IMR-90 (cell line): Measurements from ENCODE around the gene RALGAPA2. TPM values are rescaled to one million over a fixed set of nuclear protein-coding genes. Genes with fewer than 3 reads are reported as not detected.

Experiments
- ATAC-seq: fragments of 200-7000 bp; cut with Tn5 transposase; 2 replicates; pipeline ENCODE4 v1.9.1; 2020; ENCODE audit warnings: low read depth, mild to moderate bottlenecking, moderate library complexity
- BruUV-seq: library from RNA; stranded (reverse); fragments of 400-500 nt; replicated peaks from 2 replicates; lab custom pipeline; 2021; lab: Mats Ljungman, UMichigan
- CTCF ChIA-PET: fragments of 300-600 bp; formaldehyde crosslinking; extraction: SDS; loops from one replicate; lab custom pipeline; 2021; ENCODE audit warnings: antibody characterized with exemption; lab: Yijun Ruan, JAX
- POLR2A ChIA-PET: fragments of 300-600 bp; sonication (Branson Sonifier 250); formaldehyde crosslinking; loops from one replicate; lab custom pipeline; 2022; ENCODE audit warnings: antibody characterized with exemption; ENCODE audit not compliant: unreplicated experiment; lab: Charles Lee
- DNase-seq: peaks from one replicate; pipeline ENCODE4 v3.0.0; 2013
- H2AFZ ChIP-seq: replicated peaks from 2 replicates; pipeline ENCODE3; 2013; ENCODE audit warnings: low read length, mild to moderate bottlenecking; ENCODE audit not compliant: poor library complexity
- H2AK5ac ChIP-seq: 2 replicates; pipeline ENCODE4 v1.6.1; 2013; ENCODE audit warnings: low read depth, low read length, inconsistent platforms
- H2AK9ac ChIP-seq: replicated peaks from 2 replicates; pipeline ENCODE3; 2013; ENCODE audit warnings: mild to moderate bottlenecking, low read depth, low read length, moderate library complexity; ENCODE audit not compliant: poor library complexity
- H2BK120ac ChIP-seq: 2 replicates; pipeline ENCODE4 v1.6.1; 2013; ENCODE audit warnings: low read depth, low read length, inconsistent platforms
- H2BK15ac ChIP-seq: 3 replicates; pipeline ENCODE4 v1.6.1; 2013; ENCODE audit warnings: low read depth, low read length, inconsistent platforms
- H2BK20ac ChIP-seq: 2 replicates; pipeline ENCODE4 v1.6.1; 2013; ENCODE audit warnings: low read depth, mild to moderate bottlenecking, inconsistent platforms, low read length, moderate library complexity
- H2BK5ac ChIP-seq: 2 replicates; pipeline ENCODE4 v1.6.1; 2013; ENCODE audit warnings: mild to moderate bottlenecking, low read depth, low read length, inconsistent platforms; ENCODE audit not compliant: poor library complexity, severe bottlenecking
- H3K14ac ChIP-seq: replicated peaks from 2 replicates; pipeline ENCODE4 v1.6.1; 2013; ENCODE audit warnings: low read depth, low read length, inconsistent platforms
- H3K18ac ChIP-seq: 2 replicates; pipeline ENCODE4 v1.6.1; 2013; ENCODE audit warnings: low read depth, low read length, control low read depth
- H3K23ac ChIP-seq: 2 replicates; pipeline ENCODE4 v1.6.1; 2013; ENCODE audit warnings: low read depth, low read length, inconsistent platforms
- H3K27ac ChIP-seq: 2 replicates; pipeline ENCODE4 v1.5.1; 2013; ENCODE audit warnings: mild to moderate bottlenecking, control low read depth, low read length; ENCODE audit not compliant: insufficient read depth
- H3K27me3 ChIP-seq: 2 replicates; pipeline ENCODE4 v1.6.1; 2013; ENCODE audit warnings: low read length; ENCODE audit not compliant: control insufficient read depth, insufficient read depth
- H3K36me3 ChIP-seq: 2 replicates; pipeline ENCODE4 v1.6.1; 2013; ENCODE audit warnings: low read length, mixed read lengths; ENCODE audit not compliant: control insufficient read depth, insufficient read depth
- H3K4ac ChIP-seq: 2 replicates; pipeline ENCODE4 v1.6.1; 2013; ENCODE audit warnings: low read depth, low read length, inconsistent platforms
- H3K4me1 ChIP-seq: 2 replicates; pipeline ENCODE4 v1.6.1; 2013; ENCODE audit warnings: low read length, mixed read lengths; ENCODE audit not compliant: control insufficient read depth, insufficient read depth
- H3K4me2 ChIP-seq: 2 replicates; pipeline ENCODE4 v1.6.1; 2013; ENCODE audit warnings: low read depth, mild to moderate bottlenecking, control low read depth, low read length, moderate library complexity
- H3K4me3 ChIP-seq: 2 replicates; pipeline ENCODE4 v1.5.1; 2013; ENCODE audit warnings: low read depth, mild to moderate bottlenecking, control low read depth, low read length, moderate library complexity; ENCODE audit not compliant: insufficient read depth
- H3K56ac ChIP-seq: 2 replicates; pipeline ENCODE4 v1.6.1; 2013; ENCODE audit warnings: low read length, inconsistent platforms; ENCODE audit not compliant: insufficient read depth; ENCODE audit errors: extremely low read depth
- H3K79me1 ChIP-seq, 2 experiments: 2 replicates each; pipeline ENCODE4 v1.6.1; 2013; ENCODE audit warnings: low read length in 2 of 2, inconsistent platforms in 1 of 2, low read depth in 1 of 2
- H3K9ac ChIP-seq: 2 replicates; pipeline ENCODE4 v1.6.1; 2013; ENCODE audit warnings: low read depth, low read length, control low read depth
- H3K9me1 ChIP-seq: 2 replicates; pipeline ENCODE4 v1.6.1; 2013; ENCODE audit warnings: low read length, inconsistent platforms; ENCODE audit not compliant: insufficient read depth
- H3K9me3 ChIP-seq: 2 replicates; pipeline ENCODE4 v1.6.1; 2013; ENCODE audit warnings: low read length; ENCODE audit not compliant: control insufficient read depth, insufficient read depth
- H4K20me1 ChIP-seq: 2 replicates; pipeline ENCODE4 v1.6.1; 2013; ENCODE audit warnings: low read length, inconsistent platforms; ENCODE audit not compliant: insufficient read depth
- H4K5ac ChIP-seq: 2 replicates; pipeline ENCODE4 v1.6.1; 2013; ENCODE audit warnings: mild to moderate bottlenecking, low read depth, low read length, control low read depth
- H4K8ac ChIP-seq, 2 experiments: 2 replicates each; pipeline ENCODE4 v1.6.1; 2013; ENCODE audit warnings: low read depth in 2 of 2, low read length in 2 of 2, control low read depth in 1 of 2, inconsistent platforms in 1 of 2
- H4K91ac ChIP-seq: 2 replicates; pipeline ENCODE4 v1.6.1; 2013; ENCODE audit warnings: low read depth, low read length, inconsistent platforms; ENCODE audit not compliant: insufficient read depth
- BHLHE40 ChIP-seq: fragments of 150-350 bp; IDR thresholded peaks from 2 replicates; pipeline ENCODE4 v1.6.1; 2016; ENCODE audit warnings: mild to moderate bottlenecking, low read depth, low read length
- CEBPB ChIP-seq: IDR thresholded peaks from 2 replicates; pipeline ENCODE4 v1.6.1; 2012; ENCODE audit warnings: low read depth, low read length, improper control_type of control experiment
- CHD1 ChIP-seq: IDR thresholded peaks from 2 replicates; pipeline ENCODE4 v1.6.1; 2012; ENCODE audit warnings: low read depth, low read length, improper control_type of control experiment
- FOS ChIP-seq: fragments of 150-350 bp; IDR thresholded peaks from 2 replicates; pipeline ENCODE4 v1.6.1; 2016; ENCODE audit warnings: low read depth, low read length
- MAFK ChIP-seq: IDR thresholded peaks from 2 replicates; pipeline ENCODE4 v1.6.1; 2012; ENCODE audit warnings: low read depth, low read length, improper control_type of control experiment
- MAZ ChIP-seq: IDR thresholded peaks from 2 replicates; pipeline ENCODE4 v1.6.1; 2012; ENCODE audit warnings: low read depth, mild to moderate bottlenecking, low read length, improper control_type of control experiment, moderate library complexity, borderline replicate concordance
- MXI1 ChIP-seq: IDR thresholded peaks from 2 replicates; pipeline ENCODE4 v1.6.1; 2012; ENCODE audit warnings: low read depth, mild to moderate bottlenecking, low read length, moderate library complexity, borderline replicate concordance
- NFE2L2 ChIP-seq: fragments of 150-350 bp; IDR thresholded peaks from 2 replicates; pipeline ENCODE4 v1.6.1; 2016; ENCODE audit warnings: low read depth, mild to moderate bottlenecking, low read length
- POLR2A ChIP-seq: IDR thresholded peaks from 2 replicates; pipeline ENCODE4 v1.6.1; 2012; ENCODE audit warnings: mild to moderate bottlenecking, low read depth, low read length
- RAD21 ChIP-seq: IDR thresholded peaks from 2 replicates; pipeline ENCODE4 v1.6.1; 2012; ENCODE audit warnings: low read length, improper control_type of control experiment
- RCOR1 ChIP-seq: IDR thresholded peaks from 2 replicates; pipeline ENCODE4 v1.6.1; 2012; ENCODE audit warnings: mild to moderate bottlenecking, low read length, improper control_type of control experiment; ENCODE audit not compliant: insufficient replicate concordance
- RFX5 ChIP-seq: IDR thresholded peaks from 2 replicates; pipeline ENCODE4 v1.8.0; 2012; ENCODE audit warnings: low read depth, mild to moderate bottlenecking, low read length, moderate library complexity
- SMC3 ChIP-seq: fragments of 150-350 bp; IDR thresholded peaks from 2 replicates; pipeline ENCODE4 v1.6.1; 2016; ENCODE audit warnings: low read depth, mild to moderate bottlenecking, antibody characterized with exemption, low read length, moderate library complexity
- WGBS, 2 experiments: methylation state at CpG; one replicate each; pipeline versions ENCODE4 v1.1.5 to v1.1.7; 2013; ENCODE audit warnings: missing lambda C conversion rate in 2 of 2; ENCODE audit not compliant: insufficient read length in 1 of 2; ENCODE audit errors: extremely low coverage in 2 of 2; 5-methylcytosine and 5-hydroxymethylcytosine counted together
- dilution Hi-C: fragments of 300-500 bp; cut with HindIII; formaldehyde crosslinking; loops from one replicate; pipeline ENCODE4 v1.14.3; 2018; ENCODE audit warnings: low sequenced_read_pairs; ENCODE audit not compliant: unreplicated experiment
- in situ Hi-C: fragments of 300-500 bp; cut with MboI; formaldehyde crosslinking; loops from 3 replicates; pipeline ENCODE4 v1.14.3; 2019; ENCODE audit warnings: low sequenced_read_pairs, inconsistent platforms, mixed read lengths
- intact Hi-C: fragments of 100-400 bp; cut with micrococcal nuclease; formaldehyde crosslinking; loops from 2 replicates; pipeline ENCODE4 v1.10.0; 2022
- polyA plus RNA-seq, 3 experiments: library from polyadenylated mRNA; depleted of rRNA; stranded (reverse); fragments of >200 nt; gene quantifications; 2 replicates each; pipeline ENCODE4 v1.2.3, GENCODE V29; 2012; ENCODE audit warnings: low replicate concordance in 1 of 3
- total RNA-seq: library from RNA; depleted of rRNA; stranded (reverse); fragments of >200 nt; gene quantifications from 2 replicates; pipeline ENCODE4 v1.2.3, GENCODE V29; 2012
- TF ChIP-seq, protein P1 (sequence below): fragments of 150-350 bp; IDR thresholded peaks from 2 replicates; pipeline ENCODE4 v1.6.1; 2017; ENCODE audit warnings: mild to moderate bottlenecking, antibody characterized with exemption, low read length, low read depth
- TF ChIP-seq, protein P2 (sequence below): conservative IDR thresholded peaks from 2 replicates; pipeline ENCODE4 v1.5.1; 2012; ENCODE audit warnings: mild to moderate bottlenecking, low read depth, low read length, improper control_type of control experiment
- TF ChIP-seq, protein P3 (sequence below): fragments of 150-350 bp; IDR thresholded peaks from 2 replicates; pipeline ENCODE4 v1.6.1; 2016; ENCODE audit warnings: low read depth, mild to moderate bottlenecking, low read length, moderate library complexity, borderline replicate concordance

The RALGAPA2 gene
- total and polyA plus RNA-seq, 2 of the 4 experiments (the other 2 are of a cell fraction): 1.3 to 3.9 TPM

DNA sequence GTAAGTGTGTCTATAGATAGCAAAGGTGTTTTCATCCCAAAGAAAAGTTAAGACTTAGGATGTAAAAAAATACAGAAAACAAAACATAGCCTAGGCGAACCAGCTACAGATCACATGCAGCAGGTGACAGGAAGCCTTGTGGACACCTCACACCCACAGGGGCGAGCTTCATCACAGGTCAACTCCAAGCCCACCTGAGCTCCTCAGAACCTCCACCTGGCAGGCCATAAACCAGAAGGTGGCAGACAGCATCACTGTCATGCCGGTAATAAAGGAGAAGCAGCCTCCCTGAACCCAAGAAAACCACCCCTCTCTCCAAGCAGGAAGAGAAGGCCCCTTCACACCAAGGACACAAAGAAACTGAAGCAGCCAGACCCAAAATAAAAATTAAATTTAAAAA is 1.0 kb downstream of the RALGAPA2 start:
- Histone ChIP-seq H4K5ac (no peak overlapping the region), H3K79me1 (peaks cover 9 to 12% of the 10 kb centered on the region in 2 experiments; a peak in 3 of 4 replicates), H3K27ac (no peak overlapping the region), H3K4me1 (peaks cover 3% of the 10 kb centered on the region; the same call in 1 of the 2 replicates), H3K4me3 (peak overlapping the region; percentile 92), H2AK9ac (no peak overlapping the region), H3K9me3 (no peaks in the 10 kb centered on the region), H3K56ac (no peak overlapping the region), H2BK5ac (no peak overlapping the region), H3K18ac (no peak overlapping the region), H2AFZ (no peak overlapping the region), H3K9me1 (0 out of 2 replicates have a peak, but pooled peaks cover 3% of the 10 kb centered on the region), H2BK120ac (no peak overlapping the region), H3K4me2 (peak overlapping the region; percentile 87; the same call in 1 of the 2 replicates), H3K14ac (no peak overlapping the region), H4K20me1 (no peaks in the 10 kb centered on the region), H4K8ac (no peak overlapping the region), H3K36me3 (no peaks in the 10 kb centered on the region), H3K23ac (no peak overlapping the region), H2BK20ac (no peak overlapping the region), H3K4ac (no peak overlapping the region), H4K91ac (no peak overlapping the region), H2BK15ac (no peak overlapping the region), H3K27me3 (no peaks in the 10 kb centered on the region), H2AK5ac (no peak overlapping the region), H3K9ac (peak overlapping the region; percentile 59)
- no peak for DNase-seq
- CTCF ChIA-PET: no interaction called here
- intact Hi-C loops: no loop called here
- no peak for TF ChIP-seq SMC3
- TF ChIP-seq, protein P1, sequence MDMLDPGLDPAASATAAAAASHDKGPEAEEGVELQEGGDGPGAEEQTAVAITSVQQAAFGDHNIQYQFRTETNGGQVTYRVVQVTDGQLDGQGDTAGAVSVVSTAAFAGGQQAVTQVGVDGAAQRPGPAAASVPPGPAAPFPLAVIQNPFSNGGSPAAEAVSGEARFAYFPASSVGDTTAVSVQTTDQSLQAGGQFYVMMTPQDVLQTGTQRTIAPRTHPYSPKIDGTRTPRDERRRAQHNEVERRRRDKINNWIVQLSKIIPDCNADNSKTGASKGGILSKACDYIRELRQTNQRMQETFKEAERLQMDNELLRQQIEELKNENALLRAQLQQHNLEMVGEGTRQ: no peak
- TF ChIP-seq, protein P2, sequence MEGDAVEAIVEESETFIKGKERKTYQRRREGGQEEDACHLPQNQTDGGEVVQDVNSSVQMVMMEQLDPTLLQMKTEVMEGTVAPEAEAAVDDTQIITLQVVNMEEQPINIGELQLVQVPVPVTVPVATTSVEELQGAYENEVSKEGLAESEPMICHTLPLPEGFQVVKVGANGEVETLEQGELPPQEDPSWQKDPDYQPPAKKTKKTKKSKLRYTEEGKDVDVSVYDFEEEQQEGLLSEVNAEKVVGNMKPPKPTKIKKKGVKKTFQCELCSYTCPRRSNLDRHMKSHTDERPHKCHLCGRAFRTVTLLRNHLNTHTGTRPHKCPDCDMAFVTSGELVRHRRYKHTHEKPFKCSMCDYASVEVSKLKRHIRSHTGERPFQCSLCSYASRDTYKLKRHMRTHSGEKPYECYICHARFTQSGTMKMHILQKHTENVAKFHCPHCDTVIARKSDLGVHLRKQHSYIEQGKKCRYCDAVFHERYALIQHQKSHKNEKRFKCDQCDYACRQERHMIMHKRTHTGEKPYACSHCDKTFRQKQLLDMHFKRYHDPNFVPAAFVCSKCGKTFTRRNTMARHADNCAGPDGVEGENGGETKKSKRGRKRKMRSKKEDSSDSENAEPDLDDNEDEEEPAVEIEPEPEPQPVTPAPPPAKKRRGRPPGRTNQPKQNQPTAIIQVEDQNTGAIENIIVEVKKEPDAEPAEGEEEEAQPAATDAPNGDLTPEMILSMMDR: no peak
- no peak for TF ChIP-seq RAD21
- no peak for TF ChIP-seq MAZ
- no peak for TF ChIP-seq BHLHE40
- no peak for TF ChIP-seq MAFK
- no peak for TF ChIP-seq MXI1
- TF ChIP-seq FOS: no peak
- TF ChIP-seq, protein P3, sequence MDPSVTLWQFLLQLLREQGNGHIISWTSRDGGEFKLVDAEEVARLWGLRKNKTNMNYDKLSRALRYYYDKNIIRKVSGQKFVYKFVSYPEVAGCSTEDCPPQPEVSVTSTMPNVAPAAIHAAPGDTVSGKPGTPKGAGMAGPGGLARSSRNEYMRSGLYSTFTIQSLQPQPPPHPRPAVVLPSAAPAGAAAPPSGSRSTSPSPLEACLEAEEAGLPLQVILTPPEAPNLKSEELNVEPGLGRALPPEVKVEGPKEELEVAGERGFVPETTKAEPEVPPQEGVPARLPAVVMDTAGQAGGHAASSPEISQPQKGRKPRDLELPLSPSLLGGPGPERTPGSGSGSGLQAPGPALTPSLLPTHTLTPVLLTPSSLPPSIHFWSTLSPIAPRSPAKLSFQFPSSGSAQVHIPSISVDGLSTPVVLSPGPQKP: no peak
- no peak for TF ChIP-seq NFE2L2
- no peak for TF ChIP-seq RFX5
- no peak for TF ChIP-seq RCOR1
- no peak for TF ChIP-seq CEBPB
- TF ChIP-seq CHD1: no peak
- TF ChIP-seq POLR2A: no peak
- no peak for ATAC-seq
- no TSS peak for BruUV-seq
- POLR2A ChIA-PET: no interaction called here
- dilution Hi-C loops: no loop called here
- no CpG with 5 or more reads among the region's 3 CpGs for WGBS, 2 experiments
- in situ Hi-C loops: no loop called here
